Measurements from ENCODE around the gene CTNNBIP1.

The CTNNBIP1 gene

GRCh38 chr1:9887070-9887469, 23.0 kb downstream of the CTNNBIP1 start:
- DNase-seq, result no peak
- H3K27me3 ChIP-seq (ENCODE audit: control insufficient read depth in 1 of 2, insufficient read depth in 1 of 2, low read length in 2 of 2), result peaks cover 0 to 5% of the 10 kb centered on the region in 2 experiments
- H3K23ac ChIP-seq (ENCODE audit: low read length in 2 of 2), result no peak overlapping the region
- no peak overlapping the region for H2BK120ac ChIP-seq (ENCODE audit: low read depth, low read length)
- peaks cover 44% of the 10 kb centered on the region for H3K4me1 ChIP-seq (ENCODE audit: control insufficient read depth, insufficient read depth, low read depth, low read length)
- H3K27ac ChIP-seq (ENCODE audit: low read length, poor library complexity, severe bottlenecking), result no peak overlapping the region
- no peak overlapping the region for H3K9ac ChIP-seq (ENCODE audit: low read length)
- H2AFZ ChIP-seq (ENCODE audit: low read depth, low read length), result no peak overlapping the region
- peaks cover 46% of the 10 kb centered on the region for H3K79me1 ChIP-seq (replicated peaks; ENCODE audit: low read length, poor library complexity, severe bottlenecking)
- no peaks in the 10 kb centered on the region for H3K9me3 ChIP-seq (ENCODE audit: control insufficient read depth, low read length)
- H2BK12ac ChIP-seq (ENCODE audit: low read length in 2 of 2), result no peak overlapping the region
- no peak overlapping the region for H2BK5ac ChIP-seq (ENCODE audit: low read depth, low read length, poor library complexity, severe bottlenecking)
- H2AK5ac ChIP-seq (ENCODE audit: low read length, severe bottlenecking), result no peak overlapping the region
- no peak overlapping the region for H3K4me2 ChIP-seq (ENCODE audit: low read length, poor library complexity, severe bottlenecking)
- no peak overlapping the region for H3K4me3 ChIP-seq (ENCODE audit: insufficient read depth in 1 of 2, low read depth in 1 of 2, low read length in 2 of 2)
- no peak overlapping the region for H3K18ac ChIP-seq (ENCODE audit: low read depth in 1 of 2, low read length in 2 of 2)
- H4K91ac ChIP-seq (ENCODE audit: low read length), result peak overlapping the region; percentile 52
- H4K8ac ChIP-seq (ENCODE audit: low read length), result no peak overlapping the region
- no peak overlapping the region for H3K14ac ChIP-seq (ENCODE audit: low read length in 2 of 2)
- H2BK15ac ChIP-seq (ENCODE audit: low read depth, poor library complexity, severe bottlenecking), result no peak overlapping the region
- WGBS, result 96% methylated on average over 4 of the region's 4 CpGs
- H3K4ac ChIP-seq (ENCODE audit: low read depth in 1 of 2, low read length in 2 of 2), result peak overlapping the region in 1 of 2 experiments; percentile 72
- peaks cover 0 to 45% of the 10 kb centered on the region in 2 experiments for H3K36me3 ChIP-seq (ENCODE audit: control insufficient read depth in 1 of 2, insufficient read depth in 2 of 2, low read depth in 1 of 2, low read length in 2 of 2)

- DNase-seq, result no peak
Observed at GRCh38 chr1:9886092-9886742, 23.9 kb downstream of the CTNNBIP1 start.

GRCh38 chr1:9884805-9885204, 25.3 kb downstream of the CTNNBIP1 start:
- no peak overlapping the region for H3K4me3 ChIP-seq (ENCODE audit: insufficient read depth in 1 of 2, low read depth in 1 of 2, low read length in 2 of 2)
- no peak overlapping the region for H3K27ac ChIP-seq (ENCODE audit: low read length, poor library complexity, severe bottlenecking)
- H2BK5ac ChIP-seq (ENCODE audit: low read depth, low read length, poor library complexity, severe bottlenecking), result no peak overlapping the region
- H3K4me2 ChIP-seq (ENCODE audit: low read length, poor library complexity, severe bottlenecking), result no peak overlapping the region
- no peaks in the 10 kb centered on the region for H3K9me3 ChIP-seq (ENCODE audit: control insufficient read depth, low read length)
- no peak for DNase-seq
- H3K79me1 ChIP-seq (replicated peaks; ENCODE audit: low read length, poor library complexity, severe bottlenecking), result peaks cover 43% of the 10 kb centered on the region
- no peak overlapping the region for H3K18ac ChIP-seq (ENCODE audit: low read depth in 1 of 2, low read length in 2 of 2)
- 94% methylated on average over 8 of the region's 8 CpGs for WGBS
- H3K27me3 ChIP-seq (ENCODE audit: control insufficient read depth in 1 of 2, insufficient read depth in 1 of 2, low read length in 2 of 2), result peaks cover 0 to 5% of the 10 kb centered on the region in 2 experiments
- no peak overlapping the region for H2AFZ ChIP-seq (ENCODE audit: low read depth, low read length)
- peaks cover 0 to 45% of the 10 kb centered on the region in 2 experiments for H3K36me3 ChIP-seq (ENCODE audit: control insufficient read depth in 1 of 2, insufficient read depth in 2 of 2, low read depth in 1 of 2, low read length in 2 of 2)
- peaks cover 40% of the 10 kb centered on the region for H3K4me1 ChIP-seq (ENCODE audit: control insufficient read depth, insufficient read depth, low read depth, low read length)
- no peak overlapping the region for H2BK120ac ChIP-seq (ENCODE audit: low read depth, low read length)
- H2AK5ac ChIP-seq (ENCODE audit: low read length, severe bottlenecking), result no peak overlapping the region
- peak overlapping the region in 1 of 2 experiments; percentile 27 for H3K23ac ChIP-seq (ENCODE audit: low read length in 2 of 2)
- H3K14ac ChIP-seq (ENCODE audit: low read length in 2 of 2), result no peak overlapping the region
- peak overlapping the region; percentile 58 for H2BK15ac ChIP-seq (ENCODE audit: low read depth, poor library complexity, severe bottlenecking)
- H2BK12ac ChIP-seq (ENCODE audit: low read length in 2 of 2), result no peak overlapping the region
- H4K8ac ChIP-seq (ENCODE audit: low read length), result no peak overlapping the region
- H3K4ac ChIP-seq (ENCODE audit: low read depth in 1 of 2, low read length in 2 of 2), result no peak overlapping the region
- H4K91ac ChIP-seq (ENCODE audit: low read length), result no peak overlapping the region
- H3K9ac ChIP-seq (ENCODE audit: low read length), result no peak overlapping the region

More at GRCh38 chr1:9886092-9886742, 23.9 kb downstream of the CTNNBIP1 start:
- Histone ChIP-seq H2BK5ac (ENCODE audit: low read depth, low read length, poor library complexity, severe bottlenecking) (no peak overlapping the region), H2BK120ac (ENCODE audit: low read depth, low read length) (no peak overlapping the region), H3K23ac (ENCODE audit: low read length in 2 of 2) (no peak overlapping the region), H3K27me3 (ENCODE audit: control insufficient read depth in 1 of 2, insufficient read depth in 1 of 2, low read length in 2 of 2) (peaks cover 0 to 5% of the 10 kb centered on the region in 2 experiments), H3K4me2 (ENCODE audit: low read length, poor library complexity, severe bottlenecking) (no peak overlapping the region), H3K4ac (ENCODE audit: low read depth in 1 of 2, low read length in 2 of 2) (no peak overlapping the region), H2BK15ac (ENCODE audit: low read depth, poor library complexity, severe bottlenecking) (no peak overlapping the region), H4K8ac (ENCODE audit: low read length) (no peak overlapping the region), H3K9me3 (ENCODE audit: control insufficient read depth, low read length) (no peaks in the 10 kb centered on the region), H3K36me3 (ENCODE audit: control insufficient read depth in 1 of 2, insufficient read depth in 2 of 2, low read depth in 1 of 2, low read length in 2 of 2) (peaks cover 0 to 45% of the 10 kb centered on the region in 2 experiments), H4K91ac (ENCODE audit: low read length) (peak overlapping the region; percentile 54), H3K4me1 (ENCODE audit: control insufficient read depth, insufficient read depth, low read depth, low read length) (peaks cover 46% of the 10 kb centered on the region), H2AFZ (ENCODE audit: low read depth, low read length) (no peak overlapping the region), H3K18ac (ENCODE audit: low read depth in 1 of 2, low read length in 2 of 2) (no peak overlapping the region), H3K79me1 (replicated peaks; ENCODE audit: low read length, poor library complexity, severe bottlenecking) (peaks cover 43% of the 10 kb centered on the region), H3K27ac (ENCODE audit: low read length, poor library complexity, severe bottlenecking) (no peak overlapping the region), H3K9ac (ENCODE audit: low read length) (no peak overlapping the region), H2BK12ac (ENCODE audit: low read length in 2 of 2) (peak overlapping the region in 1 of 2 experiments; percentile 15), H3K14ac (ENCODE audit: low read length in 2 of 2) (peak overlapping the region in 1 of 2 experiments; percentile 44), H2AK5ac (ENCODE audit: low read length, severe bottlenecking) (peak overlapping the region; percentile 44), H3K4me3 (ENCODE audit: insufficient read depth in 1 of 2, low read depth in 1 of 2, low read length in 2 of 2) (no peak overlapping the region)
- WGBS, result 82% methylated on average over 17 of the region's 17 CpGs

GRCh38 chr1:9883585-9884449, 26.3 kb downstream of the CTNNBIP1 start:
- Histone ChIP-seq H3K14ac (ENCODE audit: low read length in 2 of 2) (peak overlapping the region in 1 of 2 experiments; percentile 5), H2AFZ (ENCODE audit: low read depth, low read length) (no peak overlapping the region), H3K4me3 (ENCODE audit: insufficient read depth in 1 of 2, low read depth in 1 of 2, low read length in 2 of 2) (no peak overlapping the region), H2BK120ac (ENCODE audit: low read depth, low read length) (no peak overlapping the region), H3K9ac (ENCODE audit: low read length) (no peak overlapping the region), H3K4me2 (ENCODE audit: low read length, poor library complexity, severe bottlenecking) (no peak overlapping the region), H3K79me1 (replicated peaks; ENCODE audit: low read length, poor library complexity, severe bottlenecking) (peaks cover 39% of the 10 kb centered on the region), H2BK5ac (ENCODE audit: low read depth, low read length, poor library complexity, severe bottlenecking) (no peak overlapping the region), H2BK15ac (ENCODE audit: low read depth, poor library complexity, severe bottlenecking) (no peak overlapping the region), H3K23ac (ENCODE audit: low read length in 2 of 2) (peak overlapping the region in 1 of 2 experiments; percentile 14), H2AK5ac (ENCODE audit: low read length, severe bottlenecking) (no peak overlapping the region), H4K8ac (ENCODE audit: low read length) (peak overlapping the region; percentile 19), H3K36me3 (ENCODE audit: control insufficient read depth in 1 of 2, insufficient read depth in 2 of 2, low read depth in 1 of 2, low read length in 2 of 2) (peaks cover 0 to 40% of the 10 kb centered on the region in 2 experiments), H3K4me1 (ENCODE audit: control insufficient read depth, insufficient read depth, low read depth, low read length) (peaks cover 32% of the 10 kb centered on the region), H3K18ac (ENCODE audit: low read depth in 1 of 2, low read length in 2 of 2) (no peak overlapping the region), H3K27me3 (ENCODE audit: control insufficient read depth in 1 of 2, insufficient read depth in 1 of 2, low read length in 2 of 2) (peaks cover 0 to 5% of the 10 kb centered on the region in 2 experiments), H3K27ac (ENCODE audit: low read length, poor library complexity, severe bottlenecking) (no peak overlapping the region), H3K4ac (ENCODE audit: low read depth in 1 of 2, low read length in 2 of 2) (no peak overlapping the region), H3K9me3 (ENCODE audit: control insufficient read depth, low read length) (no peaks in the 10 kb centered on the region), H2BK12ac (ENCODE audit: low read length in 2 of 2) (no peak overlapping the region), H4K91ac (ENCODE audit: low read length) (peak overlapping the region; percentile 29)
- DNase-seq, result no peak
- WGBS, result 93% methylated on average over 11 of the region's 11 CpGs
